ENCODE results near the gene CRTAC1. TPM values are rescaled to one million over a fixed set of nuclear protein-coding genes. Genes with fewer than 3 reads are reported as not detected.

Gene CRTAC1
- total and polyA plus RNA-seq, 4 donors = 0.14 to 0.33 (median 0.26) TPM

DNA sequence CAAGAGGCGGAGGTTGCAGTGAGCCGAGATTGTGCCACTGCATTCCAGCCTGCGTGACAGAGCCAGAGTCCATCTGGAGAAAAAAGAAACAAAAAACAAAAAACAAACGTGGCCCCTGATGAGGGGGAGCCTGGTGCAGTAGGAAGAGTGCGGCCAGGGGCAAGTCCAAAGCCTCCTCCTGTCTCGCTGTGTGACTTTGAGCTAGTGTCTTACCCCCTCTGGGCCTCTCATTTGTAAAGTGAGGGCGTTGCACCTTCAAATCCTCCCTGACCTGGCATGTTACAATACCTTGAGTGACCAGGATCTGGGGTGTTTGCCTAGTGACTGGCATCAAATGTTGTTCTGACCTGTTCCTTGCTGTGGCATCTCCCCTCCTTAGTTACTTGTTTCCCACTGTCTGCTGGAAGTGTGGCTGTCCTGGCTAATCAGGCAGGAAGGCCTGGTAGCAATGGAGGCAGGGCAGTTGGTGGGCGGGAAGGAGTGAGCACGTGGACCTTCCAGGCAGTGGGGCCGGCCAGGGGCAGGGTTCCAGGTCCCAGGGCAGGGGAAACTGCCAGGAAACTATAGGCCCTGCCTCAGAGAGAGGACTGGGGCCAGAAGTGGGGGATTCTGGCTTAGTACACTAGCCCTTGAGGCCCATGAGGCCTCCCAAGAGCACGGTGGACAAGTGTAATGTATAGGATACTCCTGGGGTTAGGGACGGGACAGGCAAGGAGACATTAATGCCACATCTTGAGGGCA is 205.2 kb downstream of the CRTAC1 start:
- H3K27ac ChIP-seq (ENCODE audit: low read depth in 1 of 2, low read length in 2 of 2) = no peak overlapping the region
- no peak for DNase-seq (ENCODE audit: low spot score)
- H3K27me3 ChIP-seq (ENCODE audit: control insufficient read depth in 4 of 4, insufficient read depth in 4 of 4, low read length in 3 of 4) = peaks cover 0 to 2% (median 0%) of the 10 kb centered on the region in 4 donors
- 85% methylated on average over 12 of the region's 12 CpGs for WGBS
- H3K9ac ChIP-seq (ENCODE audit: low read depth in 1 of 2, low read length in 2 of 2) = no peak overlapping the region
- TF ChIP-seq YY1 (IDR thresholded peaks at IDR 0.05) = no peak
- no peak for TF ChIP-seq JUND (IDR thresholded peaks at IDR 0.05)
- no peak for TF ChIP-seq RXRA (IDR thresholded peaks at IDR 0.05)
- H3K4me1 ChIP-seq (ENCODE audit: control insufficient read depth in 4 of 4, insufficient read depth in 4 of 4, low read length in 3 of 4) = no peaks in the 10 kb centered on the region
- H3K9me3 ChIP-seq (ENCODE audit: control insufficient read depth in 4 of 4, low read length in 3 of 4) = no peaks in the 10 kb centered on the region
- no peaks in the 10 kb centered on the region for H3K36me3 ChIP-seq (ENCODE audit: control insufficient read depth in 4 of 4, insufficient read depth in 3 of 4, low read depth in 1 of 4, low read length in 3 of 4)
- H3K4me3 ChIP-seq (ENCODE audit: low read depth in 1 of 3, low read length in 3 of 3) = no peak overlapping the region

DNA sequence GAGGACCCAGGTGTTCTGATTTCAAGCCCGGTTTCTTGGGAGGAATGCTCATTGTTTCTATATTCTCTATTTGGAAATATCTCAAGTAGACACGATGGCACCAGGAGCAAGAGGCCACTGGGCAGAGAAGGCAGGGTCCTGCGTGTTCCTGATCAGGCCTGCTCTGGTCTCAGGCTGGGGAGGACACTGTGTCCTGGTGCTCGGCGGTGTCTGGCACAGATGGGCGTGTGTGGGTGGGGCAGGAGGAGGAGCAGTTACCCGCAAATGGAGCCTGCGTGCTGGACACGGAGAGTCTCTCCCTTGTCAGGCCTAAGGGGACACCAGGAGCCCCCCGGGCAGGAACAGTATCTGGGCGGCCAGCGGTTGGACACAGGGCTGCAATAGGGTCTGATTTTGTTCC is 206.7 kb downstream of the CRTAC1 start:
- Histone ChIP-seq H3K4me1 (ENCODE audit: control insufficient read depth in 4 of 4, insufficient read depth in 4 of 4, low read length in 3 of 4) (no peaks in the 10 kb centered on the region), H3K9ac (ENCODE audit: low read depth in 1 of 2, low read length in 2 of 2) (no peak overlapping the region), H3K4me3 (ENCODE audit: low read depth in 1 of 3, low read length in 3 of 3) (no peak overlapping the region), H3K27ac (ENCODE audit: low read depth in 1 of 2, low read length in 2 of 2) (no peak overlapping the region), H3K36me3 (ENCODE audit: control insufficient read depth in 4 of 4, insufficient read depth in 3 of 4, low read depth in 1 of 4, low read length in 3 of 4) (no peaks in the 10 kb centered on the region), H3K27me3 (ENCODE audit: control insufficient read depth in 4 of 4, insufficient read depth in 4 of 4, low read length in 3 of 4) (peaks cover 0 to 2% (median 0%) of the 10 kb centered on the region in 4 donors), H3K9me3 (ENCODE audit: control insufficient read depth in 4 of 4, low read length in 3 of 4) (no peaks in the 10 kb centered on the region)
- 82% methylated on average over 12 of the region's 12 CpGs for WGBS
- DNase-seq (ENCODE audit: low spot score) = no peak
- no peak for TF ChIP-seq RXRA (IDR thresholded peaks at IDR 0.05)
- TF ChIP-seq, protein P1, sequence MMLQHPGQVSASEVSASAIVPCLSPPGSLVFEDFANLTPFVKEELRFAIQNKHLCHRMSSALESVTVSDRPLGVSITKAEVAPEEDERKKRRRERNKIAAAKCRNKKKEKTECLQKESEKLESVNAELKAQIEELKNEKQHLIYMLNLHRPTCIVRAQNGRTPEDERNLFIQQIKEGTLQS (IDR thresholded peaks at IDR 0.05) = no peak
- no peak for TF ChIP-seq NR2F2 (IDR thresholded peaks at IDR 0.05)
- TF ChIP-seq TAF1 (conservative IDR thresholded peaks at IDR 0.05) = no peak

DNA sequence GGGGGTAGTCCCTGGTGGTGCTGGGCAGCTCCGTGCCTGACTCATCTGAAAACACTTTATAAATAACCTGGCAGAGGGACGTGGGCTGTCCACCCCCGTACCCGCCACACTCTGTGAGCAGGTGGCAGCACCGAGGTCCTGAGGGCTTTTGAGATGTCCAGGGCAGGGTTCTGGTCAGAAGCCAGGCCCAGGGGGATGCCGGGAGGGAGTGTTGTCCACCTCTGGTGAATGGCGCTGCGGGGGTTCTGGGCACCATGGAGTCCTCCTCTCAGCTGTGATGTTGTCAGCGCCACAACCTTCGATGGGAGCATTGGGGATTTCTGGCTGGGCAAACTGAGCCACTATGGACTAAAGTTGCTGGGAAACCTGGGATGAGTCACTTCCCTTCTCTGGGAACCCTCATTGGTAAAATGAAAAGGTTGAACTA is 208.1 kb downstream of the CRTAC1 start:
- DNase-seq (ENCODE audit: low spot score) = no peak

DNA sequence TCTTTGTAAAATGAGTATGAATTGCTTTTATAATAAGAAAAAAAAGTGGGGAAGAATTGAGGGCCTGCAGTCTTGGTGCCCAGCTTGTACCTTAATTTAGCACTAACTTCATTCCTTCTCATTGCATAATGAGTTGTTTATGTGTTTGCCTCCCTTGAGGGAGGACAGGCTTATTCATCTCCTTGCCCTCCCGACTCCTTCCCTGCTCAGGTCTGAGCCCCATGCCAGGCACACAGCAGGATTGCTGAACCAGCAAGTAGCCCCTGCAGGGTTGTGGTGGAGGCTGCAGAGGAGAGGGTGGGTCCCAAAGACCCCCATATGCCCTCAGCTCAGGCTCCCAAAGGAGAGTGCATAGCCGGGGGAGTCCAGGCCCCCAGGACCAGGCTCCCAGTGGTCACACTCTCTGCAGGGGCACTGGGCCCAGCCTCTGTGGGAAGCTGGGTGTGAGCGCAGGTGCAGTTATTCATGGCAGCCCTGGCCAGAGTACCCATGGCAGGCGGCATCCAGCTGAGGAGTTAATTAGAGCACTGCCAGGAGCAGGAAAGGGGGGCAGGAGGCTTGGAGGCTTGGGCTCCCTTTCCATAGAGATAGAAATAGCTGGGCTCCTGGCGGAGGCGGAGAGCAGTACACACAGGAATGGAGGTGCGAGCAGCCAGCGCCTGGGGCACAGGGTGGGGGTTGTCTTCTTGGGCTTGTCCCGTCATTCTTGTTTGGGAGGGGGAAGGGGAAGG is 208.9 kb downstream of the CRTAC1 start:
- no peaks in the 10 kb centered on the region for H3K9me3 ChIP-seq (ENCODE audit: control insufficient read depth in 4 of 4, low read length in 3 of 4)
- no peak overlapping the region for H3K4me3 ChIP-seq (ENCODE audit: low read depth in 1 of 3, low read length in 3 of 3)
- H3K36me3 ChIP-seq (ENCODE audit: control insufficient read depth in 4 of 4, insufficient read depth in 3 of 4, low read depth in 1 of 4, low read length in 3 of 4) = no peaks in the 10 kb centered on the region
- H3K27ac ChIP-seq (ENCODE audit: low read depth in 1 of 2, low read length in 2 of 2) = no peak overlapping the region
- no peak for DNase-seq (ENCODE audit: low spot score)
- H3K9ac ChIP-seq (ENCODE audit: low read depth in 1 of 2, low read length in 2 of 2) = no peak overlapping the region
- H3K27me3 ChIP-seq (ENCODE audit: control insufficient read depth in 4 of 4, insufficient read depth in 4 of 4, low read length in 3 of 4) = no peaks in the 10 kb centered on the region
- TF ChIP-seq, protein P2, sequence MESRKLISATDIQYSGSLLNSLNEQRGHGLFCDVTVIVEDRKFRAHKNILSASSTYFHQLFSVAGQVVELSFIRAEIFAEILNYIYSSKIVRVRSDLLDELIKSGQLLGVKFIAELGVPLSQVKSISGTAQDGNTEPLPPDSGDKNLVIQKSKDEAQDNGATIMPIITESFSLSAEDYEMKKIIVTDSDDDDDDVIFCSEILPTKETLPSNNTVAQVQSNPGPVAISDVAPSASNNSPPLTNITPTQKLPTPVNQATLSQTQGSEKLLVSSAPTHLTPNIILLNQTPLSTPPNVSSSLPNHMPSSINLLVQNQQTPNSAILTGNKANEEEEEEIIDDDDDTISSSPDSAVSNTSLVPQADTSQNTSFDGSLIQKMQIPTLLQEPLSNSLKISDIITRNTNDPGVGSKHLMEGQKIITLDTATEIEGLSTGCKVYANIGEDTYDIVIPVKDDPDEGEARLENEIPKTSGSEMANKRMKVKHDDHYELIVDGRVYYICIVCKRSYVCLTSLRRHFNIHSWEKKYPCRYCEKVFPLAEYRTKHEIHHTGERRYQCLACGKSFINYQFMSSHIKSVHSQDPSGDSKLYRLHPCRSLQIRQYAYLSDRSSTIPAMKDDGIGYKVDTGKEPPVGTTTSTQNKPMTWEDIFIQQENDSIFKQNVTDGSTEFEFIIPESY (IDR thresholded peaks at IDR 0.05) = no peak
- TF ChIP-seq JUND (IDR thresholded peaks at IDR 0.05) (no peak), FOXA2 (IDR thresholded peaks at IDR 0.05) (no peak), RAD21 (IDR thresholded peaks at IDR 0.05) (no peak), RXRA (IDR thresholded peaks at IDR 0.05) (no peak)
- 76% methylated on average over 9 of the region's 9 CpGs for WGBS
- no peaks in the 10 kb centered on the region for H3K4me1 ChIP-seq (ENCODE audit: control insufficient read depth in 4 of 4, insufficient read depth in 4 of 4, low read length in 3 of 4)

More for the DNA sequence above, 208.1 kb downstream of the CRTAC1 start:
- no peaks in the 10 kb centered on the region for H3K36me3 ChIP-seq (ENCODE audit: control insufficient read depth in 4 of 4, insufficient read depth in 3 of 4, low read depth in 1 of 4, low read length in 3 of 4)
- H3K9ac ChIP-seq (ENCODE audit: low read depth in 1 of 2, low read length in 2 of 2) = no peak overlapping the region
- no peak overlapping the region for H3K4me3 ChIP-seq (ENCODE audit: low read depth in 1 of 3, low read length in 3 of 3)
- WGBS = 77% methylated on average over 10 of the region's 10 CpGs
- TF ChIP-seq JUND (IDR thresholded peaks at IDR 0.05) = no peak
- no peak for TF ChIP-seq RAD21 (IDR thresholded peaks at IDR 0.05)
- no peaks in the 10 kb centered on the region for H3K4me1 ChIP-seq (ENCODE audit: control insufficient read depth in 4 of 4, insufficient read depth in 4 of 4, low read length in 3 of 4)
- H3K9me3 ChIP-seq (ENCODE audit: control insufficient read depth in 4 of 4, low read length in 3 of 4) = no peaks in the 10 kb centered on the region
- peaks cover 0 to 2% (median 0%) of the 10 kb centered on the region in 4 donors for H3K27me3 ChIP-seq (ENCODE audit: control insufficient read depth in 4 of 4, insufficient read depth in 4 of 4, low read length in 3 of 4)
- H3K27ac ChIP-seq (ENCODE audit: low read depth in 1 of 2, low read length in 2 of 2) = no peak overlapping the region

Measured in liver (tissue), 9 donors.